ENCODE data around the gene TELO2. TPM values are rescaled to one million over a fixed set of nuclear protein-coding genes. Genes with fewer than 3 reads are reported as not detected.

Gene TELO2
- total RNA-seq (2014; rRNA removed; shearing (Covaris generic)): 24.5 and 42.0 TPM in 2 replicates

DNA sequence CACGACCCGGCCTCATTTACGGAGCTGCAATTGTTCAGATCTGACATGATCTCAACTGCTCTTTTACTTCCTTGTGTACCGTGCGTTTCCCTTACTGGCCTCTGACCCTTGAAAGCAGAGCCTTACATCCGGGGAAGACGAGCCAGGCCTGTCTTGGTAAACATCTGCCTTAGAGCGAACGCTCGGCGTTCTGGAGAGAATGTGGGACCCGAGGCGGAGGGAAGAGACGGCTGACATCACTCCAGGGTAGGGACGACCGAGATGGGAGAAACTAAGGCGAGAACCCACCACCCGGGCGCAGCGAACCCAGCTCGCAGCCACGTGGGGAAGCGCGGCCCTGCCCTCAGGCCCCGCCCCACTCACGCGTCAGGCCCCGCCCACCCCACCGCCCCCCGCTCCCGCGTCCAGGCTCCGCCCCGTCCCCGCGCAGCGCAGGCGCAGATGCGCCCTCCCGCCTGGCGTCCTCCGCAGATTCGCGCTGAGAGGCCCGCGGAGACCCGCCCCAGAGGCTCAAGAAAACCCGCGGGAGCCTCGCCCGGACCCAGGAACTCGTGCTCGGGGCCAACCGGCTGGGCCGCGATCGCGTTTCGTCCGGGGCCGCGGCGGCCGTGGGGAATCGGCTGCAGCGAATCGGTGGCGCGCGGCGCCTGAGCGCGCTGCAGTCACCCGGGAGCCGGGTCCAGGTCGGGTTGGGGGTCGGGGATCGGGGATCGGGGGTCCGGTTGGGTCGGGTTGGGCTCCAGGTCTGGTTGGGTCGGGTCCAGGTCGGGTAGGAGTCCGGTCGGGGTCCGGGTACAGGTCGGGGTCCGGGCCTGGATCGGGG, at the start of gene TELO2:
TELO2 (plus strand) TSS at position 438 of the 823 bp plus-strand sequence. CDS start 922 bp downstream, outside the sequence.

DNA sequence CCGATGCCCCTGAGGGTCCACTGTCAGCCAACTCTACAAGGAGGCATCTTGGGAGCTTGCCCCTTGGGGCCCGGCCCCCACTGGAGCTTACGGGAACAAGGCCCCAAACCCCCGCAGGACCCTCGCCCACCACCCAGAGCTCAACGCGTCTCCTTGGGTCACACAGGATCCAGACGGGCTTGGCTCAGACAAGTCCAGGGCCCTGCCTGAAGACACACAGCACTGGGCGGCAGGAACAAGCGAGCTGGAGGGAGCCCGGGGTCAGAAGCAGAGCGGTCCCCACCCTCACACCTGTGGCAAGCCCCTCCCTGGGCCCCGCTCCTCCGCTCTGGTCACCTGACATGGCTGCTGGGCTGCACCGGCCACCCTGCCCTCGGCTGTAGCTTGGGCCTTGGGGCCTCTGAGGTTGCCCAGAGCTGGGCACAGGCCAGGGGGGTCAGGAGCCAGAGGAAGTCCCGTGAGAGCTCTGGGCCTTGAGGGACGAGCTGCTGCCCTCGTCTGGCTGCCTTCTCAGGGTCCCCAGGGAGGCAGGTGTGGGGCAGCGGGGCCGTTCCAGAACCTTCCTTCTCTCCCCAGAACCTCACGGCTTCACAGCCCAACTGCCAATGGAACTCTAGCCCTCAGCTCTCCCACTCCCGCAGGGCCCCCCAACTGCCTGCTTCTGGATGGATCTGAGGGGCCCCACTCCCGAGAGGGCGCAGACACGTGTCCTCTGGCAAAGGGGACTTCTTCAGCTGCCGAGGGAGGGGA, 49.0 kb upstream of the TELO2 start, which contains the start of gene CCDC154:
CCDC154 (minus strand) TSS at position 577 of the 750 bp plus-strand sequence; CDS start at position 343, 234 bp downstream.

DNA sequence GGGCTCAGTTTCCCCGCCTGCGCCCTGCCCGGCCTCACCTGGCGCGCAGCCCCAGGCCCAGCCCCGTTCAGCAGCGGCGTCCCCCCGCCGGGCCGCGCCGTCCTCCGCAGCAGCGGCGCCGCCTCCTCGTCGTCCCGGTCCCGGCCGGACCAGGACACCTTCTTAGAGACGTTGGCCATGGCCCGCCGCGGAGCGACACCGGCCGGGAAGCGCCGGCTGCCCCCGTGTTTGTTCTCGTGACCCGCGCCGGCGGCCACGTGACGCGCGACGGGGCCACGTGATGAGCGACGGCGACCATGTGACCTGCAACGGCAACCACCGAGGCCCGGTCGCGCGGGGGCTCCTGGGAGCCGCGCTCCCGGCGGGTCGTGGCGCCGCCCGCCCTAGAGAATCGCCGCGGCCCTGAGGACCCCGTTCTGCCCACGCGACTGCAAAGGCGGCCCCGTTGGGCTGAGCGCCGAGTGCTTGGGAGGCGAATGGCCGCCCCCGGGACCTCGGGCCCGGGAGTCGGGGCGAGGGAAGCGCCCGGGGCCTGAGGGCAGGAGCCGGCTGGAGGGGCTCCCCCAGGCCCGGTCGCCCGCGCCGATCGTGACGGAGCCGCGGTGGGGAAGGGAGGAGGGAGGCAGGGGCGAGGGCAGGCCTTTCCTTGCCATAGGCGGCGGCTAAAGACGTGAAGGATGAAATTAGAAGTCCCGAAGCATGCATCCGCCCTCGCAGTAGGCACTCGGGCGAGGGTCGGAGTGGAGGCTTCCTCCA, 18.2 kb upstream of the TELO2 start, which contains the start of gene CLCN7:
CLCN7 (minus strand) TSS at position 233 of the 756 bp plus-strand sequence; CDS start at position 179, 54 bp downstream.

DNA sequence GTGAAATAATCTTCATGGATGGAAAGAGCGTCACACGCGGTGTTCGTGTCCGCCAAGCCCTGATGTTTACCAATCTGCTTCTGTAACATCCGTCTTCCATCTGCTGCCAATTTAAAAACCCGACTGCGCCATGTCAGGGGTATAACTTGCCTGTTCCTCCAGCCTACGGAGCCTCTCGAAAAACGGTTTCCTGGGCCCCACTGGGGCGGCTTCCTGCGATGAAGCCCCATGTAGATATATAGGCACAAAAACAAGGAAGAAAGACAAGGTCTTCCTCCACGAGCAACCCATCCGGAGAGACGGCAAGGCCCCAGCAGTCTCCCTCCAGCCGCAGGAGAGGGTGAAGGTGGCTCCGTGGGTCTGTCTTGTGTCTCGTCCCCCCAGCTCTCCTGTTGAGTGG, 4.5 kb upstream of the TELO2 start, which contains the start of gene PTX4:
PTX4 (minus strand) TSS at position 326 of the 400 bp plus-strand sequence; CDS start at position 291, 35 bp downstream.

DNA sequence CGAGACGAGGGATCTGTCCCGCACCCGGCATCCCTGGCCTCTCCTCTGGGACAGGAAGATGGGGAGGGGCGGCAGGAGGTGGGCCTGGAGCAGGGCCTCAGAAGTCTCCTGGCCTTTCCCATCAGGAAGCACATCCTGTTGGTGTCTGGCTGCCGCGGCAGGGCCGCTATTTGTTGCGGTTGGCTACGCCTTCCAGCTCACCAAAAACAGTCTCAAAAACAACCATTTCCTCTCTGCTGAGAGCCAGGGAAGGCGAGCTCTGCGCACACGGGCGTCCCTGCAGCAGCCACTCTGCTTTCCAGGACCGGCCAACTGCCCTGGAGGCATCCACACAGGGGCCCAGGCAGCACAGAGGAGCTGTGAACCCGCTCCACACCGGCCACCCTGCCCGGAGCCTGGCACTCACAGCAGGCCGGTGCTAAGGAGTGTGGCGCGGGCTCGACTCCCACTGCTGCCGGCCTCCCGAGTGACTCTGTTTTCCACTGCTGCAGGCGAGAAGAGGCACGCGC, 40.3 kb downstream of the TELO2 start, which contains the start of gene TMEM204:
TMEM204 (plus strand) TSS at position 224 of the 509 bp plus-strand sequence. CDS start 610 bp downstream, outside the sequence.

Other genes with a start within 250 kb of the TELO2 start
- gene TPSD1, start 237.3 kb upstream of the TELO2 start, total RNA-seq (2014; rRNA removed; shearing (Covaris generic)): not detected in 2 replicates
- 87.7 and 92.0 TPM in 2 replicates for gene UBE2I, start 183.7 kb upstream of the TELO2 start, total RNA-seq (2014; rRNA removed; shearing (Covaris generic))
- gene BAIAP3, start 159.7 kb upstream of the TELO2 start, total RNA-seq (2014; rRNA removed; shearing (Covaris generic)): 2.0 and 2.3 TPM in 2 replicates
- gene TSR3, start 141.5 kb upstream of the TELO2 start, total RNA-seq (2014; rRNA removed; shearing (Covaris generic)): 118 and 121 TPM in 2 replicates
- gene GNPTG, start 141.4 kb upstream of the TELO2 start, total RNA-seq (2014; rRNA removed; shearing (Covaris generic)): 44.4 and 45.1 TPM in 2 replicates
- gene UNKL, start 78.7 kb upstream of the TELO2 start, total RNA-seq (2014; rRNA removed; shearing (Covaris generic)): 12.9 and 19.0 TPM in 2 replicates
- gene UQCC4, start 72.6 kb upstream of the TELO2 start, total RNA-seq (2014; rRNA removed; shearing (Covaris generic)): 59.5 and 73.9 TPM in 2 replicates
- gene PERCC1, start 62.3 kb upstream of the TELO2 start, total RNA-seq (2014; rRNA removed; shearing (Covaris generic)): not detected in 2 replicates
- gene CCDC154, start 48.8 kb upstream of the TELO2 start, total RNA-seq (2014; rRNA removed; shearing (Covaris generic)): 2.1 TPM in 1 of 2 replicates, not detected in the other
- 103 and 114 TPM in 2 replicates for gene CLCN7, start 18.3 kb upstream of the TELO2 start, total RNA-seq (2014; rRNA removed; shearing (Covaris generic))
- gene PTX4, start 4.4 kb upstream of the TELO2 start, total RNA-seq (2014; rRNA removed; shearing (Covaris generic)): not detected in 2 replicates
- not detected in 2 replicates for gene TMEM204, start 40.3 kb downstream of the TELO2 start, total RNA-seq (2014; rRNA removed; shearing (Covaris generic))
- gene IFT140, start 118.7 kb downstream of the TELO2 start, total RNA-seq (2014; rRNA removed; shearing (Covaris generic)): 19.3 and 21.7 TPM in 2 replicates
- 9.0 and 9.2 TPM in 2 replicates for gene CRAMP1, start 119.0 kb downstream of the TELO2 start, total RNA-seq (2014; rRNA removed; shearing (Covaris generic))
- 71.8 and 72.4 TPM in 2 replicates for gene JPT2, start 184.9 kb downstream of the TELO2 start, total RNA-seq (2014; rRNA removed; shearing (Covaris generic))
- 74.2 and 79.0 TPM in 2 replicates for gene MAPK8IP3, start 212.8 kb downstream of the TELO2 start, total RNA-seq (2014; rRNA removed; shearing (Covaris generic))